NCI-H1694 (cell line): ENCODE results near the gene HAPLN2.
"Not testable (repeated sequence)": the region's sequence is repeated elsewhere in the genome, so short reads cannot be mapped to it uniquely, and the experiment has no call there.

Experiments used
- DNase-seq: peaks from one replicate; lab custom pipeline; 2025; lab: John Stamatoyannopoulos, UW

The HAPLN2 gene

GRCh38 chr1:156622581-156623297, 3.5 kb downstream of the HAPLN2 start:
- DNase-seq, result no peak

DNA sequence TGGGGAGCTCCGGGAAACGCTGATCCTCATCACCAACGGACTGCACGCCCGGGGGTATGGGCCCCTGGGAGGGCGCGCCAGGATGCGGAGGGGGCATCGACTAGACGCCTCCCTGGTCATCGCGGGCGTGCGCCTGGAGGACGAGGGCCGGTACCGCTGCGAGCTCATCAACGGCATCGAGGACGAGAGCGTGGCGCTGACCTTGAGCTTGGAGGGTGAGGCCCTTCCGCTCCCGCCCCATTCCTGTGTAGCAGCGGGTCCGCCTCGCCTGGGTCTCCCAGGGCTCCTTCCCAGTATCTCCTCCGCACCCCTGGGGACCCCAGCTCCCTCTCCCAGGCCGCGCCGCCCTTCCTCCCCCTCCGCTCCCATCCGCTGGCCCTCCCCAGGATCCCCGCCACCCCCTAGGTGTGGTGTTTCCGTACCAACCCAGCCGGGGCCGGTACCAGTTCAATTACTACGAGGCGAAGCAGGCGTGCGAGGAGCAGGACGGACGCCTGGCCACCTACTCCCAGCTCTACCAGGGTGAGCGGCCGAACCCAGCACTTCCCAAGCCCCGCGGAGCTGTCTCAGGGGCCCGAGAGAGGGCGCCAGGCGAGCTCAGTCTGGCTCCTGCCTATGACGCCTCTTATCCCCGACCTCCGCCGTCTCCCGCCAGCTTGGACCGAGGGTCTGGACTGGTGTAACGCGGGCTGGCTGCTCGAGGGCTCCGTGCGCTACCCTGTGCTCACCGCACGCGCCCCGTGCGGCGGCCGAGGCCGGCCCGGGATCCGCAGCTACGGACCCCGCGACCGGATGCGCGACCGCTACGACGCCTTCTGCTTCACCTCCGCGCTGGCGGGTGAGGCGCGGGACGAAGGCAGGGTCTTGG, 5.0 kb downstream of the HAPLN2 start:
- DNase-seq, result peak; percentile 69

DNA sequence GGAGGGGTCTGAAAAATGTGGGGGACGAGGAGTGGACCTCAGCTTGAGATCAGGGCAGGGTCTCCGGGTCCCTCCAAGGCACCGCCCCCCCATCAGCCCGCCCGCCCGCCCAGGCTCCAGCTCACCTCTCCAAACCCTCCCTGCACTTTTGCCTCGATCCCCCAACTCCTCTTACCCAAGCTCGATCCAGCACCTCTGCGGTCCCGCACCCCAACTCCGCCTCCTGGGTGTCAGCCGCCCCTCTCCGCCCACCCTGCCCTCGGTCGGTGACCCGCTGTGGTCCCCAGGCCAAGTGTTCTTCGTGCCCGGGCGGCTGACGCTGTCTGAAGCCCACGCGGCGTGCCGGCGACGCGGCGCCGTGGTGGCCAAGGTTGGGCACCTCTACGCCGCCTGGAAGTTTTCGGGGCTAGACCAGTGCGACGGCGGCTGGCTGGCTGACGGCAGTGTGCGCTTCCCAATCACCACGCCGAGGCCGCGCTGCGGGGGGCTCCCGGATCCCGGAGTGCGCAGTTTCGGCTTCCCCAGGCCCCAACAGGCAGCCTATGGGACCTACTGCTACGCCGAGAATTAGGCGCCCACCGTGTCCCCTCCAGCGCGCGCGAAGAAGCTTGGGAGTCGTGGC, 5.7 kb downstream of the HAPLN2 start:
- peak; percentile 32 for DNase-seq

DNA sequence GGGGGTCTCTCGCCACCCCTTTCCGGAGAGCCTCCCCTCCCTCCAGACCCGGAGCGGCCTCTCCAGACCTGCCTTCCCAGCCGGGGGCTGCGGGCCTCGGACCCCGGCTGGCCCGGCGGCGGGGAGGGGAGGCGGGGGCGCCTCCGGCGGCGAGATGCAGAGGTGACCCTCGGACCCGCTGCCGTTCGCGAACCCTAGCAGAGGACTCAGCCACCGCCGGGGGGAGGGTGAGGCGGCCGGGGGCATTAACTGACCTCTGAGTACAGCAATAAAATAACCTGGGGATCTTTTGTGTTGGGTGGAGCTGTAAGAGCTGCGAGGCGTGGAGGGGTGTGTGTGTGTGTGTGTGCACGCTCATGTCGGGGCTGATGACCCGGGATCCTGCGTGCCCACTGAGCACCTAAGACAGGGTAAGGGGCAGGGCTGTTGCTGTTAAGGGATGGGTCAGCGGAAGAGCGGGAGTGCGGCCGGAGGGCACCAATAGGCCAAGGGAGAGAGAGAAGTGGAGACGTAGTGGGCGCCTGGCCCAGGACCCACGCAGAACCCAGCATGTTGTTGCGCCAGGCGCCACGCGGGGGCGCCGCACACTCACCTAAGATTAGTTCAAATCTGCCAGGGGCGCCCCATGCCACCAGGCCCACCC, 6.3 kb downstream of the HAPLN2 start:
- DNase-seq, result peak; percentile 87

DNA sequence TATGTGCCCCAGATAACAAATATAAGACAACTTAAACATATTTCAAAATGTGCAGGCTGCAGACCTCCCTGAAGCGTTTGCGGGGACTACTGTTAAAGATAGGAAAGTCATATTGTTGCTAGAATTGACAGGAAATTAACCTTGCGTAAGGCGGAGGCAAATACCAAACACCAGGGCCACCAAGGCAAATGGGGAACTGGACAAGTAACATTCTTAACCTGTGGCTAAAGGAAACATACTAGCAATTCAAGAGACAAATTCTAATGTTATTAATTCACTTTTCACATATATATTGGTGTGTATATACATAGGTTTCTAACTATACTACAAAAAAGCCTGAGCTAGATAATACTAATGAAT, 6.8 kb downstream of the HAPLN2 start:
- no peak for DNase-seq

DNA sequence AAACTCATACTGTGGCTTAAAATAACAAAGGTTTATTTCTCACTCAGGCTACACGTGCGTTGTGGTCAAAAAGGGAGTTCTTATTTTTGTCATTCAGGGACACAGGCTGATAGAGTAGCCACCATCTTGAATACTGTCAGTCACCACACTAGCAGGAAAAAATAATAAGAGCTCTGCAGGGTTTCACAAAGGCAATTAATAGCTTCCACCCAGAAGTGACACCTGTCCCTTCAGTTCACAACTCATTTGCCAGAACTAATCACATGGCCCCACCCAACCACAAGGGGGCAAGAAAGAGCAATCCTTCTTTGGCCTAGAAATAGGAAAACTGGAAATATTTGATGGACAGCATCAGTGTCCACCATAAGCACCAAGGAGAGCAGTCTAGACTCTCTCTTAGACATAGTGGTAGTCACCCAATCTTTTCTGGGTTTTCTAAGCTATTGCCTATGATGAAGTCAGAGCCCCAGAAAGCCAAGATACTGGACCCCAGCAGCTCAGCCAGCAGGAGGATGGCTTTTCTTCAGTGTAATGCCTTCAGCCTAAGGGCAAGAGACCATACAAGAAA, 8.2 kb downstream of the HAPLN2 start:
- DNase-seq, result peak; percentile 91

GRCh38 chr1:156629823-156630449, 10.7 kb downstream of the HAPLN2 start:
- no peak for DNase-seq

DNA sequence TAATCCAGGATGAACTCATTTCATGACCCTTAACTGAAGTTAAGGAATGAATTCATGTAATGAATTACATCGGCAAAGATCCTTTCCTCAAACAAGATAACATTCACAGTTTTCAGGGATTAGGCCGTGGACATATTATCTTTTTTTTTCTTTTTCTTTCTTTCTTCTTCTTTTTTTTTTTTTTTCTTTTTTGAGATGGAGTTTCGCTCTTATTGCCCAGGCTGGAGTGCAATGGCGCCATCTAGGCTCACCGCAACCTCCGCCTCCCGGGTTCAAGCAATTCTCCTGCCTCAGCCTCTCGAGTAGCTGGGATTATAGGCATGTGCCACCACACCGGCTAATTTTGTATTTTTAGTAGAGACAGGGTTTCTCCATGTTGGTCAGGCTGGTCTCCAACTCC, 11.9 kb downstream of the HAPLN2 start:
- DNase-seq, result not testable (repeated sequence)

DNA sequence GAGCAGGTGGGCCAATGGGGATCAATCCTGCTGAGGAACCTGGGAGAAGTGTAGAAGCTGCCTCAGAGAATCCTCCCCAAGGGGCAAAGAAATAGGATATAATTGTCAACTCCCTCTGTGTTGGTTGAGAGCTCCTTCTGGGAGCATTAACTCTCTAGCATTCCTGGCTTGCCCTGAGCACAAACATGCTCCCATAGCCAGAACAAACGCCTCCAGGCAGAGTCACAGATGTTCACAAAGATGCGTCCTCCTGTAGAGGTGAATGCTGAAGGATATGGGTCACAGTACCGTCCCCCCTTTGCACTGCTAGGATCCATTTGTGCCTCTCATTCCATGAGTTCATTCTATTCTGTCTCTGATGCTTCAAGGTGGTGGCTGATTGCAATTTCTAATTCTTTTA, 13.1 kb downstream of the HAPLN2 start:
- DNase-seq, result no peak

DNA sequence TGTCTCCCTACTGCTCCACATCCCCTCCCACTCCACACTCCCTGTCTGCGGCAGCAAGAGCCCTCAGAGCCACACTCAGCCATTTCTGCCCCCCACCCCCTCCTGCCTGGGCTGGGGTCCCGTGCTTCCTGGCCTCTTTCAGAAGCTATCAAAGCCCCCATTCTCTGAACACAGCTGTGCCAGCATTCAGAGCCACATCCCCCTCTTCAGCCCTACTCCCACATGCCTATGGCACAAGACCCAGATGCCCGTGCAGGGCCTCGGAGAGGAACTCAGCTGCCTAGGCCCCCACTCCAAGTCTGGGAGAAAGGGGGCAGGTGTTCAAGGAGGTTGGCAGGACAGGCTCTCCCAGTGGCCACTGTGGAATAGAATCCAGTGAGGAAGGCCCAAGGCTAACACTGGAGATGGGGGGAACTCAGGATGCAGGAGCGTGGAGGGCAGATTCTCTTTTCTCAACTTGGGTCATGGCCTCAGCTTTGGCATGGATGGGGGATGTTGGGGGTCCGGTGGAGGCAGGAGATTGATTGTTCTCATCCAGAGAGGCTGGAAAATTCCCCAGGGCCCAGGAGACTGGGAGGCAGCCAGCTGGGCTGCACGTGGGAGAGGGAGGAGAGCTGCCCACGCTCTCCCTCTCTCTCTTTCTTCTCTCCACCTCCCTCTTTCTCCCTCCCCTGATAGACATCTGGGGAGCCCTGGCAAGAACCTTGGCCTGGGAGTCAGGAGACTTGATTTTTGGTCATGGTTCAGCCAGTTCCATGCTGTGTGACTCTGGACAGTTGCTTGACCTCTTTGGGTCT, 19.2 kb downstream of the HAPLN2 start:
- DNase-seq, result no peak

DNA sequence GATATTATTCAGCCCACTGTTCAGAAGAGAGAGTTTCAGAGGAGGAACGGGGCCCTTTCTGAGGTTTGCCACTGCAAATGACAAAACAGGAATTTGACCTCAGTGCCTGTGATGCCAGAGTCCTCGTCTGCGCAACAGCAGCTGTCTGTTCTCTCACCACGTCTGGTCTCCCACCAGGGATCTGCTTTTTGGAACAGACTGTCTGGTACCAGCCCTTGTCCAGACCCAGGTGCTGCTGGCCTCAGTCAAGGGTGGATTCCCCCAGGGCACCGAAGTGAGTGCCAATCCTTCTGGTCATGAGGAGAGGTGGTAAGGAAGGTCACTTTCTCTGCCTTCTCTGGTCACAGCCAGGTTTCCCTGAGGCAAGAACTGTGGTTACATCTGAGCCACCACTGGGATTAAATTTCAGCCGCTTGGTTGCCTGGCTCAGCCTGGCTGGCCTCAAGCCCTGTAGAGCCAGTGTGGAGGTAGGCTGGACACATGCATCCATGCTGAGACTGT, 20.4 kb downstream of the HAPLN2 start:
- DNase-seq, result no peak

DNA sequence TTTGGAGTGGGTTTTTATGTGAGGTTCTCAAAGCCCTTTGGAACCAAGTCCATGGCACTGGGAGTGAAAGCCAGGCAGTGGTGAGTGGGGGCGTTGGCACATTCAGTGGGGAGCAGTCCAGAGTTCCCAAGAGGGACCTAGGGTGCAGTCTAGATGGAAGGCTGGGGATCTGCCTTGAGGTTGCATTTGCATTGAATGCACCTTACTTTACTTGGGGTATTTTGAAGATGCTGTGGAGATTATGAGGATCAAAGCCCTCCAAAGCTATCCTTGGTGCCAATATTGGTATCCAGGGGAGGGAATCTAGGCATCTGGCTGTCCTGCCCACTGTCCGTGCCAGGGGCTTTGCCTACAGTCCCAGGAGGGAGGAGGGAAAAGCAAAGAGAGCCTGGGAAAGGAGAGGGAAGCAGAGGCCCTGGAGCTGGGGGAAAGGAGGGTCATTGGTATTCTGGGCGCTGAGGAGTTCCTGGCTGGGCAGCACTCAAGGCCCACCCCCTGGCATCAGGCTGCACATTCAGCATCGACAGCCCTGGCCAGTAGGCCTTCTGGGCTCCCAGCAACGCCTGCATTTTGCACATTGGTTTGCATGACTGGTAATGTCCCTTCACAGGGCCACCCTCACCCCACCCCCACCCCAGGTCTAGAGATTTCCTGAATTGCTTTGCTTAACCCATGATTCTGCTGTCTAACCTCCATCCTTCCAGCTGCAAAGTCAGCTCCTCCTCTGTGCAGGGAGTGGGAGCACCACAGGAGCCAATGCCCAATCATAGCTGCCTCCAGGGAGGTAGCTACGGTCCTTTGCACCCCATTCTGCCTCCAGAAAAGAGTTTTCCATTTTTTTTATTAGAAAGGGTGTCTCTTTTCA, 21.9 kb downstream of the HAPLN2 start:
- DNase-seq, result no peak

DNA sequence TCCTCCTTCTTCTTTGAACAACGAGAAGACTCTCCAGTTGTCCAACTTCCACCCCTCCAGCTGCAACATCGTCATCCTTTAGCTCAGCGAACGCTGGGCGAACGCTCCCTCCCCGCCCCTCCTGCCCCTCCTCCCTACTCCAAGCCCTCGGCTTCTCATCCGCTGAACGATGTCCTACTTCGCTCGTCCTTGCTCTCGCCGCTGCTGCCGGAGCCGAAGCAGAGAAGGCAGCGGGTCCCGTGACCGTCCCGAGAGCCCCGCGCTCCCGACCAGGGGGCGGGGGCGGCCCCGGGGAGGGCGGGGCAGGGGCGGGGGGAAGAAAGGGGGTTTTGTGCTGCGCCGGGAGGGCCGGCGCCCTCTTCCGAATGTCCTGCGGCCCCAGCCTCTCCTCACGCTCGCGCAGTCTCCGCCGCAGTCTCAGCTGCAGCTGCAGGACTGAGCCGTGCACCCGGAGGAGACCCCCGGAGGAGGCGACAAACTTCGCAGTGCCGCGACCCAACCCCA, 22.6 kb downstream of the HAPLN2 start, which contains the start of gene BCAN:
TSS of gene BCAN (plus strand) at position 357 of the 504 bp plus-strand sequence. CDS start 3,938 bp downstream, outside the sequence.
- DNase-seq, result no peak

- DNase-seq, result no peak
These were observed 23.2 kb downstream of the HAPLN2 start for GRCh38 chr1:156642265-156643048.

DNA sequence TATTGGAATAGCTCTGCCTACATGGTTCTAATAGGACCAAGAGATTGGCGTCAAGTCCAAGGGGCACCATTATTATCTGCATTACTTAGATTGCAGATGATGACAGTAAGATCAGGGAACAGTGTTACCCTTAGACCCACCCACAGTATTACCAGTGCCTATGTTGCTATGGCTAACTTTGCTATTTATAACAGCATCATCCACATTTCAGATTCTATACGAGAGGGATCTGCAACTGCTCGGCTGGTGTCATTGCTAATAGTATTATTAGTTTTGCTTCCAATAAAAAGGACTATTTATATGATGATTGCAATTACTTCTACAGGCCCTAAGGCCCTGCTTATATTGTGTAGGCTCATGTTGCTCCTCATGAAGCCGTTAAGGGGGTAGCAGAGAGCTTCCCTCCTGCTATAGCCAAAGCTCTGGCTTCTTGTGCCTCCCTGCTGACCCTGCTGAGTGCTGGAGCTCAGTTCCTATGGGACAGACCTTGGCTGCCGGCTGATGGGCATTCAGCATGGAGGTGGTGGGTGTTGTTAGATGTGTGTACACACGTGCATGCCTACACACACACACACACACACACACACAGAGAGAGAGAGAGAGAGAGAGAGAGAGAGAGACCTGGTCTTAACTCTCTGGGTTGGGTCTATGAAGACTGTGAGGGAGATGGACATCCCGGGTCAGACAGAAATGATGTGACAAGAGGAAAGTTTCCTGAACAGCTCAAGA, 24.0 kb downstream of the HAPLN2 start:
- no peak for DNase-seq

GRCh38 chr1:156643778-156644092, 24.5 kb downstream of the HAPLN2 start:
- no peak for DNase-seq

GRCh38 chr1:156644146-156644545, 24.9 kb downstream of the HAPLN2 start:
- no peak for DNase-seq

GRCh38 chr1:156644640-156645039, 25.4 kb downstream of the HAPLN2 start:
- DNase-seq, result no peak
